ENCODE results near the gene C17orf58.
"Not testable (repeated sequence)": the region's sequence is repeated elsewhere in the genome, so short reads cannot be mapped to it uniquely, and the experiment has no call there.

Gene C17orf58

GRCh38 chr17:67982686-67983382 is 13.4 kb downstream of the C17orf58 start:
- H3K36me3 ChIP-seq (ENCODE audit: insufficient read depth, low read length), result peaks cover 5% of the 10 kb centered on the region; the same call in 1 of the 2 replicates

GRCh38 chr17:67982034-67982640 is 14.1 kb downstream of the C17orf58 start:
- Histone ChIP-seq H3K4me1 (ENCODE audit: control insufficient read depth, insufficient read depth, low read length, unreplicated experiment) (no peaks in the 10 kb centered on the region), H3K27ac (ENCODE audit: low read depth, low read length) (no peak overlapping the region)

More at GRCh38 chr17:67982686-67983382, 13.4 kb downstream of the C17orf58 start:
- Histone ChIP-seq H3K27me3 (ENCODE audit: insufficient read depth, low read length) (no peaks in the 10 kb centered on the region), H3K4me1 (ENCODE audit: control insufficient read depth, insufficient read depth, low read length, unreplicated experiment) (no peaks in the 10 kb centered on the region), H2AFZ (ENCODE audit: low read length, unreplicated experiment) (no peak overlapping the region), H3K79me2 (ENCODE audit: control insufficient read depth, insufficient read depth, low read length, unreplicated experiment) (no peaks in the 10 kb centered on the region), H3K27ac (ENCODE audit: low read depth, low read length) (no peak overlapping the region), H3K4me3 (ENCODE audit: low read depth, low read length) (no peak overlapping the region)

GRCh38 chr17:67980883-67981282 is 15.4 kb downstream of the C17orf58 start:
- not testable (repeated sequence) for H3K79me2 ChIP-seq (ENCODE audit: control insufficient read depth, insufficient read depth, low read length, unreplicated experiment); H3K4me3 ChIP-seq (ENCODE audit: low read depth, low read length); H3K4me1 ChIP-seq (ENCODE audit: control insufficient read depth, insufficient read depth, low read length, unreplicated experiment); H3K36me3 ChIP-seq (ENCODE audit: insufficient read depth, low read length); H3K27ac ChIP-seq (ENCODE audit: low read depth, low read length); H2AFZ ChIP-seq (ENCODE audit: low read length, unreplicated experiment); H3K27me3 ChIP-seq (ENCODE audit: insufficient read depth, low read length)

More at GRCh38 chr17:67982034-67982640, 14.1 kb downstream of the C17orf58 start:
- H3K27me3 ChIP-seq (ENCODE audit: insufficient read depth, low read length), result no peaks in the 10 kb centered on the region
- peaks cover 5% of the 10 kb centered on the region; the same call in 1 of the 2 replicates for H3K36me3 ChIP-seq (ENCODE audit: insufficient read depth, low read length)
- no peak overlapping the region for H3K4me3 ChIP-seq (ENCODE audit: low read depth, low read length)
- no peaks in the 10 kb centered on the region for H3K79me2 ChIP-seq (ENCODE audit: control insufficient read depth, insufficient read depth, low read length, unreplicated experiment)
- no peak overlapping the region for H2AFZ ChIP-seq (ENCODE audit: low read length, unreplicated experiment)

GRCh38 chr17:67980456-67980855 is 15.8 kb downstream of the C17orf58 start:
- Histone ChIP-seq H3K27me3 (ENCODE audit: insufficient read depth, low read length) (no peaks in the 10 kb centered on the region), H3K36me3 (ENCODE audit: insufficient read depth, low read length) (peaks cover 5% of the 10 kb centered on the region; the same call in 1 of the 2 replicates), H3K4me1 (ENCODE audit: control insufficient read depth, insufficient read depth, low read length, unreplicated experiment) (no peaks in the 10 kb centered on the region), H3K27ac (ENCODE audit: low read depth, low read length) (no peak overlapping the region), H3K79me2 (ENCODE audit: control insufficient read depth, insufficient read depth, low read length, unreplicated experiment) (no peaks in the 10 kb centered on the region), H2AFZ (ENCODE audit: low read length, unreplicated experiment) (no peak overlapping the region), H3K4me3 (ENCODE audit: low read depth, low read length) (no peak overlapping the region)

- H3K4me3 ChIP-seq (ENCODE audit: low read depth, low read length); H3K36me3 ChIP-seq (ENCODE audit: insufficient read depth, low read length); H3K4me1 ChIP-seq (ENCODE audit: control insufficient read depth, insufficient read depth, low read length, unreplicated experiment); H3K79me2 ChIP-seq (ENCODE audit: control insufficient read depth, insufficient read depth, low read length, unreplicated experiment); H3K27me3 ChIP-seq (ENCODE audit: insufficient read depth, low read length); H3K27ac ChIP-seq (ENCODE audit: low read depth, low read length); H2AFZ ChIP-seq (ENCODE audit: low read length, unreplicated experiment): not testable (repeated sequence)
Observed at GRCh38 chr17:67976306-67976705, 20.0 kb downstream of the C17orf58 start.

- Histone ChIP-seq H3K4me3 (ENCODE audit: low read depth, low read length) (no peak overlapping the region), H3K27me3 (ENCODE audit: insufficient read depth, low read length) (no peaks in the 10 kb centered on the region), H3K36me3 (ENCODE audit: insufficient read depth, low read length) (peaks cover 10% of the 10 kb centered on the region; the same call in 1 of the 2 replicates)
Observed at GRCh38 chr17:67974598-67975066, 21.6 kb downstream of the C17orf58 start.

GRCh38 chr17:67974185-67974584 is 22.1 kb downstream of the C17orf58 start:
- no peak overlapping the region for H3K4me3 ChIP-seq (ENCODE audit: low read depth, low read length)
- H3K27me3 ChIP-seq (ENCODE audit: insufficient read depth, low read length), result no peaks in the 10 kb centered on the region
- no peaks in the 10 kb centered on the region for H3K4me1 ChIP-seq (ENCODE audit: control insufficient read depth, insufficient read depth, low read length, unreplicated experiment)
- H3K36me3 ChIP-seq (ENCODE audit: insufficient read depth, low read length), result peaks cover 7% of the 10 kb centered on the region; the same call in 1 of the 2 replicates
- H3K27ac ChIP-seq (ENCODE audit: low read depth, low read length), result no peak overlapping the region
- H3K79me2 ChIP-seq (ENCODE audit: control insufficient read depth, insufficient read depth, low read length, unreplicated experiment), result no peaks in the 10 kb centered on the region
- no peak overlapping the region for H2AFZ ChIP-seq (ENCODE audit: low read length, unreplicated experiment)

More at GRCh38 chr17:67974598-67975066, 21.6 kb downstream of the C17orf58 start:
- Histone ChIP-seq H2AFZ (ENCODE audit: low read length, unreplicated experiment) (no peak overlapping the region), H3K4me1 (ENCODE audit: control insufficient read depth, insufficient read depth, low read length, unreplicated experiment) (no peaks in the 10 kb centered on the region), H3K79me2 (ENCODE audit: control insufficient read depth, insufficient read depth, low read length, unreplicated experiment) (no peaks in the 10 kb centered on the region), H3K27ac (ENCODE audit: low read depth, low read length) (no peak overlapping the region)

- no peaks in the 10 kb centered on the region for H3K27me3 ChIP-seq (ENCODE audit: insufficient read depth, low read length)
- no peaks in the 10 kb centered on the region for H3K79me2 ChIP-seq (ENCODE audit: control insufficient read depth, insufficient read depth, low read length, unreplicated experiment)
- H3K4me3 ChIP-seq (ENCODE audit: low read depth, low read length), result no peak overlapping the region
- H3K4me1 ChIP-seq (ENCODE audit: control insufficient read depth, insufficient read depth, low read length, unreplicated experiment), result no peaks in the 10 kb centered on the region
- H2AFZ ChIP-seq (ENCODE audit: low read length, unreplicated experiment), result no peak overlapping the region
- no peak overlapping the region for H3K27ac ChIP-seq (ENCODE audit: low read depth, low read length)
- H3K36me3 ChIP-seq (ENCODE audit: insufficient read depth, low read length), result peaks cover 10% of the 10 kb centered on the region; the same call in 1 of the 2 replicates
Observed at GRCh38 chr17:67970783-67971182, 25.5 kb downstream of the C17orf58 start.

GRCh38 chr17:67963145-67963572 is 33.1 kb downstream of the C17orf58 start:
- not testable (repeated sequence) for H3K4me1 ChIP-seq (ENCODE audit: control insufficient read depth, insufficient read depth, low read length, unreplicated experiment); H3K79me2 ChIP-seq (ENCODE audit: control insufficient read depth, insufficient read depth, low read length, unreplicated experiment); H3K4me3 ChIP-seq (ENCODE audit: low read depth, low read length); H3K27me3 ChIP-seq (ENCODE audit: insufficient read depth, low read length); H2AFZ ChIP-seq (ENCODE audit: low read length, unreplicated experiment); H3K36me3 ChIP-seq (ENCODE audit: insufficient read depth, low read length)
- peak overlapping the region; percentile 47 for H3K27ac ChIP-seq (ENCODE audit: low read depth, low read length)

- H2AFZ ChIP-seq (ENCODE audit: low read length, unreplicated experiment); H3K36me3 ChIP-seq (ENCODE audit: insufficient read depth, low read length); H3K27me3 ChIP-seq (ENCODE audit: insufficient read depth, low read length); H3K4me3 ChIP-seq (ENCODE audit: low read depth, low read length); H3K79me2 ChIP-seq (ENCODE audit: control insufficient read depth, insufficient read depth, low read length, unreplicated experiment); H3K27ac ChIP-seq (ENCODE audit: low read depth, low read length); H3K4me1 ChIP-seq (ENCODE audit: control insufficient read depth, insufficient read depth, low read length, unreplicated experiment): not testable (repeated sequence)
Observed at GRCh38 chr17:67962156-67962555, 34.1 kb downstream of the C17orf58 start.

GRCh38 chr17:67960276-67960675 is 36.0 kb downstream of the C17orf58 start:
- H3K27ac ChIP-seq (ENCODE audit: low read depth, low read length); H3K36me3 ChIP-seq (ENCODE audit: insufficient read depth, low read length); H3K27me3 ChIP-seq (ENCODE audit: insufficient read depth, low read length); H3K79me2 ChIP-seq (ENCODE audit: control insufficient read depth, insufficient read depth, low read length, unreplicated experiment); H3K4me3 ChIP-seq (ENCODE audit: low read depth, low read length); H2AFZ ChIP-seq (ENCODE audit: low read length, unreplicated experiment); H3K4me1 ChIP-seq (ENCODE audit: control insufficient read depth, insufficient read depth, low read length, unreplicated experiment): not testable (repeated sequence)
